GM12878 (cell line): ENCODE data around the gene ENAH. TPM values are rescaled to one million over a fixed set of nuclear protein-coding genes. Genes with fewer than 3 reads are reported as not detected.
"Not testable (repeated sequence)": the region's sequence is repeated elsewhere in the genome, so short reads cannot be mapped to it uniquely, and the experiment has no call there.

Experiments used
- ATAC-seq: fragments of 200-7000 bp; cut with Tn5 transposase; 3 replicates; pipeline ENCODE4 v1.9.1; 2020; ENCODE audit warnings: mild to moderate bottlenecking, moderate library complexity
- BruUV-seq: library from RNA; stranded (reverse); fragments of 400-500 nt; replicated peaks from 2 replicates; lab custom pipeline; 2021; lab: Mats Ljungman, UMichigan
- CTCF ChIA-PET: fragments of 300-600 bp; sonication (Branson Sonifier 250); formaldehyde crosslinking; extraction: SDS; loops from one replicate; lab custom pipeline; 2021; ENCODE audit warnings: inconsistent platforms; lab: Yijun Ruan, JAX
- POLR2A ChIA-PET: fragments of 350-600 bp; formaldehyde crosslinking; extraction: SDS; loops from one replicate; lab custom pipeline; 2021; ENCODE audit warnings: inconsistent platforms; lab: Charles Lee
- RAD21 ChIA-PET: fragments of 300-600 bp; sonication (Branson Sonifier 250); formaldehyde crosslinking; loops from one replicate; lab custom pipeline; 2023; ENCODE audit warnings: antibody characterized with exemption; ENCODE audit not compliant: unreplicated experiment; lab: Charles Lee
- SMC1A ChIA-PET: fragments of 300-600 bp; sonication (Branson Sonifier 250); formaldehyde crosslinking; loops from one replicate; lab custom pipeline; 2023; ENCODE audit not compliant: unreplicated experiment, uncharacterized antibody; lab: Charles Lee
- DNase-seq: peaks from one replicate; pipeline ENCODE4 v3.0.0-alpha.2; 2011; ENCODE audit warnings: low read depth, low spot score
- FAIRE-seq: peaks from 3 replicates; lab custom pipeline; 2011; peaks lifted over from hg19 to GRCh38; lab: Jason Lieb, UNC
- H2AFZ ChIP-seq: 2 replicates; pipeline ENCODE4 v1.6.0; 2011; ENCODE audit warnings: low read depth, low read length, control low read depth; ENCODE audit not compliant: control insufficient read depth
- H3K27ac ChIP-seq: 2 replicates; pipeline ENCODE4 v1.5.1; 2011; ENCODE audit warnings: control low read depth; ENCODE audit not compliant: control insufficient read depth, insufficient read depth
- H3K27me3 ChIP-seq, 2 experiments: replicated peaks in 1 of 2; 2 replicates each; pipeline versions ENCODE4 v1.6.0 to v1.6.1; 2011; ENCODE audit warnings: low read length in 1 of 2; ENCODE audit not compliant: control insufficient read depth in 2 of 2, insufficient read depth in 2 of 2
- H3K36me3 ChIP-seq, 2 experiments: 2 replicates each; pipeline ENCODE4 v1.5.1; 2011; ENCODE audit warnings: low read length in 1 of 2; ENCODE audit not compliant: control insufficient read depth in 2 of 2, insufficient read depth in 2 of 2
- H3K4me1 ChIP-seq: 2 replicates; pipeline ENCODE4 v1.6.1; 2011; ENCODE audit warnings: mild to moderate bottlenecking, low read length, moderate library complexity, mixed read lengths; ENCODE audit not compliant: control insufficient read depth, insufficient read depth
- H3K4me2 ChIP-seq: 2 replicates; pipeline ENCODE4 v1.6.0; 2011; ENCODE audit warnings: control low read depth; ENCODE audit not compliant: control insufficient read depth, insufficient read depth
- H3K4me3 ChIP-seq: fragments of 200-600 bp; sonication (generic); 2 replicates; pipeline ENCODE4 v1.5.1; 2016
- H3K79me2 ChIP-seq: 2 replicates; pipeline ENCODE4 v1.6.0; 2011; ENCODE audit warnings: low read length; ENCODE audit not compliant: control insufficient read depth, insufficient read depth
- H3K9ac ChIP-seq: 2 replicates; pipeline ENCODE4 v1.8.0; 2011; ENCODE audit warnings: low read length, control low read depth, mixed read lengths; ENCODE audit not compliant: control insufficient read depth, insufficient read depth
- H3K9me3 ChIP-seq: replicated peaks from 3 replicates; pipeline ENCODE4 v1.5.1; 2011; ENCODE audit warnings: mild to moderate bottlenecking, low read length; ENCODE audit not compliant: control insufficient read depth, insufficient read depth
- H4K20me1 ChIP-seq: 2 replicates; pipeline ENCODE4 v1.6.0; 2011; ENCODE audit not compliant: control insufficient read depth, insufficient read depth
- ASH2L ChIP-seq: fragments of 300-600, 200-600 bp; sonication (generic); IDR thresholded peaks from 2 replicates; pipeline ENCODE4 v1.6.1; 2017; ENCODE audit warnings: low read depth, mild to moderate bottlenecking, borderline replicate concordance
- CEBPZ ChIP-seq: fragments of 150-350 bp; IDR thresholded peaks from 2 replicates; pipeline ENCODE4 v1.6.1; 2016; ENCODE audit warnings: low read depth, low read length
- CHD1 ChIP-seq: IDR thresholded peaks from 2 replicates; pipeline ENCODE4 v1.6.1; 2012; ENCODE audit warnings: low read depth, low read length, improper control_type of control experiment
- EGR1 ChIP-seq, 2 experiments: IDR thresholded peaks; 1 replicate in 1 of 2; 2 replicates in 1 of 2; pipeline ENCODE4 v1.6.1; 2011 to 2012; ENCODE audit warnings: low read depth in 2 of 2, low read length in 2 of 2, borderline replicate concordance in 1 of 2, mild to moderate bottlenecking in 1 of 2, moderate library complexity in 1 of 2
- JUNB ChIP-seq: IDR thresholded peaks from 2 replicates; pipeline ENCODE4 v1.6.1; 2016; ENCODE audit warnings: antibody characterized with exemption, mild to moderate bottlenecking
- KDM1A ChIP-seq: fragments of 200-600 bp; sonication (generic); IDR thresholded peaks from 2 replicates; pipeline ENCODE4 v1.6.1; 2016; ENCODE audit warnings: borderline replicate concordance
- KLF5 ChIP-seq: fragments of 450-650 bp; IDR thresholded peaks from 2 replicates; pipeline ENCODE4 v1.6.1; 2014; ENCODE audit warnings: mild to moderate bottlenecking; ENCODE audit not compliant: partially characterized antibody
- MAX ChIP-seq: IDR thresholded peaks from 2 replicates; pipeline ENCODE4 v1.6.1; 2012; ENCODE audit warnings: low read depth, low read length, improper control_type of control experiment
- MTA2 ChIP-seq: fragments of 450-650 bp; IDR thresholded peaks from 2 replicates; pipeline ENCODE4 v1.6.1; 2016; ENCODE audit warnings: low read depth, mild to moderate bottlenecking, moderate library complexity
- NR2C1 ChIP-seq: fragments of 450-650 bp; IDR thresholded peaks from 2 replicates; pipeline ENCODE4 v1.6.1; 2017; ENCODE audit warnings: antibody characterized with exemption, mild to moderate bottlenecking, moderate library complexity
- NR2F1 ChIP-seq: fragments of 450-650 bp; conservative IDR thresholded peaks from 2 replicates; pipeline ENCODE4 v1.6.1; 2017; ENCODE audit warnings: mild to moderate bottlenecking
- PAX5 ChIP-seq: IDR thresholded peaks from 2 replicates; pipeline ENCODE4 v1.6.1; 2011; ENCODE audit warnings: low read depth, low read length, borderline replicate concordance
- RUNX3 ChIP-seq: IDR thresholded peaks from 2 replicates; pipeline ENCODE4 v1.6.1; 2012; ENCODE audit warnings: low read length, inconsistent platforms
- TBL1XR1 ChIP-seq: IDR thresholded peaks from 2 replicates; pipeline ENCODE4 v1.6.1; 2012; ENCODE audit warnings: low read depth, low read length, improper control_type of control experiment
- ZNF274 ChIP-seq: IDR thresholded peaks from one replicate; pipeline ENCODE4 v1.8.0; 2011; ENCODE audit not compliant: insufficient read length, insufficient read depth
- WGBS: methylation state at CpG from one replicate; pipeline ENCODE4 v1.1.6; 2016; ENCODE audit warnings: low lambda C conversion rate; ENCODE audit not compliant: insufficient replicate concordance, insufficient coverage; ENCODE audit errors: missing lambda C conversion rate; 5-methylcytosine and 5-hydroxymethylcytosine counted together
- in situ Hi-C: fragments of 300-500 bp; cut with MboI; formaldehyde crosslinking; loops from 9 replicates; pipeline ENCODE4 v1.14.3; 2018; ENCODE audit warnings: mixed read lengths
- intact Hi-C: fragments of 100-400 bp; cut with micrococcal nuclease; formaldehyde crosslinking; loops from one replicate; pipeline ENCODE4 v1.14.2; 2022; ENCODE audit not compliant: unreplicated experiment
- polyA plus RNA-seq, 11 experiments: library from polyadenylated mRNA; depleted of rRNA in 4 of 11; unstranded in 6 of 11; stranded (reverse) in 5 of 11; fragments of >200 nt; fragmentation: Nextera tagmentation in 4 of 11; fragmentation: Illumina TruSeq in 1 of 11; extraction: Ambion mirVana in 4 of 11; extraction: Trizol in 1 of 11; gene quantifications; 1 replicate in 1 of 11; 2 replicates in 10 of 11; pipeline versions ENCODE4 v1.2.1 to v1.2.3, GENCODE V29; 2011 to 2016; ENCODE audit warnings: inconsistent platforms in 2 of 11, missing spikeins in 2 of 11, low read depth in 1 of 11
- total RNA-seq, 4 experiments: library from RNA; depleted of rRNA in 3 of 4; stranded (reverse); fragments of >200 nt in 3 of 4; fragmentation: Illumina TruSeq in 1 of 4; extraction: Trizol in 1 of 4; gene quantifications; 2 replicates each; pipeline versions ENCODE4 v1.2.1 to v1.2.3, GENCODE V29; 2013 to 2021

ENAH gene
- total and polyA plus RNA-seq, 10 of the 15 experiments (the other 5 are each of a cell fraction or from before 2014, with no cell fraction given), result under 0.01 to 0.62 (median 0.06) TPM; not detected in 5

GRCh38 chr1:225511828-225512381, 141.0 kb downstream of the ENAH start:
- DNase-seq (no peak), FAIRE-seq (no peak), ATAC-seq (no peak)
- BruUV-seq, result no TSS peak
- H3K36me3 ChIP-seq, result no peaks in the 10 kb centered on the region
- no peak overlapping the region for H3K4me2 ChIP-seq
- POLR2A ChIA-PET, result no interaction called here
- intact Hi-C loops, result no loop called here
- WGBS, result 19% methylated on average over 4 of the region's 4 CpGs
- H3K9me3 ChIP-seq, result no peaks in the 10 kb centered on the region
- in situ Hi-C loops, result no loop called here
- H3K4me3 ChIP-seq, result no peak overlapping the region
- no peak overlapping the region for H2AFZ ChIP-seq
- H3K79me2 ChIP-seq, result no peaks in the 10 kb centered on the region
- TF ChIP-seq TBL1XR1 (no peak), MAX (no peak), KDM1A (no peak), RUNX3 (no peak), JUNB (no peak), NR2C1 (no peak), PAX5 (no peak), ZNF274 (no peak), EGR1 (IDR thresholded peaks at IDR 0.05; ENCODE audit: borderline replicate concordance in 1 of 2, low read depth in 2 of 2, low read length in 2 of 2) (no peak), MTA2 (no peak), CEBPZ (no peak), CHD1 (no peak), NR2F1 (no peak), ASH2L (no peak), KLF5 (no peak)
- TF ChIP-seq, all 136 proteins: peak for 0
- Histone ChIP-seq H3K27ac (no peak overlapping the region), H3K9ac (no peak overlapping the region), H3K27me3 (peaks cover 0 to 3% of the 10 kb centered on the region in 2 experiments; a peak in 2 of 4 replicates), H3K4me1 (no peaks in the 10 kb centered on the region), H4K20me1 (no peaks in the 10 kb centered on the region)
- ChIA-PET CTCF (no interaction called here), SMC1A (no interaction called here), RAD21 (no interaction called here)

- SMC1A ChIA-PET, POLR2A ChIA-PET, FAIRE-seq, BruUV-seq, H2AFZ ChIP-seq, H3K27me3 ChIP-seq, H3K27ac ChIP-seq, intact Hi-C loops, DNase-seq, H3K9me3 ChIP-seq, H3K4me1 ChIP-seq, H3K4me2 ChIP-seq, H4K20me1 ChIP-seq, RAD21 ChIA-PET, H3K36me3 ChIP-seq, H3K4me3 ChIP-seq, CTCF ChIA-PET, in situ Hi-C loops, ATAC-seq, H3K9ac ChIP-seq, H3K79me2 ChIP-seq: not testable (repeated sequence)
- WGBS, result 76% methylated on average over 2 of the region's 2 CpGs
Measured at GRCh38 chr1:225510740-225511139, 142.2 kb downstream of the ENAH start.
